ENCODE data around the gene C1QTNF12. TPM values are rescaled to one million over a fixed set of nuclear protein-coding genes. Genes with fewer than 3 reads are reported as not detected.

The C1QTNF12 gene
- polyA plus RNA-seq, 3 donors: 1.1 TPM; not detected in 2

- H3K4me2 ChIP-seq (replicated peaks; ENCODE audit: extremely low read depth, low read length, poor library complexity, severe bottlenecking): peak within 1 kb of the TSS; percentile 90
- H3K27ac ChIP-seq (ENCODE audit: low read depth in 1 of 2, low read length in 2 of 2): peak within 1 kb of the TSS; percentile 52 to 90
- H2AFZ ChIP-seq (ENCODE audit: insufficient read depth, low read depth, low read length, poor library complexity, severe bottlenecking): peak within 1 kb of the TSS; percentile 83
- peaks cover 64% of the 10 kb centered on the region for H3K79me2 ChIP-seq (ENCODE audit: insufficient read depth, low read length)
- Mint-ChIP-seq H3K9me3 (peaks cover 0 to 3% (median 0%) of the 10 kb centered on the region in 7 donors), H3K36me3 (peaks cover 22 to 40% of the 10 kb centered on the region in 2 donors), H3K27ac (peak within 1 kb of the TSS; percentile 81 to 96 (median 86)), H3K4me1 (peaks cover 33% of the 10 kb centered on the region), H3K4me3 (peak within 1 kb of the TSS; percentile 91 to 96), H3K27me3 (ENCODE audit: low read depth in 3 of 3) (peaks cover 0 to 9% (median 0%) of the 10 kb centered on the region in 3 donors)
- peaks cover 21 to 24% of the 10 kb centered on the region in 2 donors for H3K36me3 ChIP-seq (replicated peaks in 1 of 2; ENCODE audit: control insufficient read depth in 1 of 2, insufficient read depth in 2 of 2, low read length in 2 of 2)
- peaks cover 43% of the 10 kb centered on the region for H4K20me1 ChIP-seq (ENCODE audit: insufficient read depth, low read length)
- H3K4me1 ChIP-seq (ENCODE audit: control insufficient read depth in 1 of 2, insufficient read depth in 2 of 2, low read length in 2 of 2): peaks cover 19 to 31% of the 10 kb centered on the region in 2 donors
- DNase-seq: peak in 2 of 3 donors; percentile 22 to 59
- no peaks in the 10 kb centered on the region for H3K27me3 ChIP-seq (ENCODE audit: control insufficient read depth in 2 of 2, insufficient read depth in 2 of 2, low read length in 2 of 2)
- 8% methylated on average over 100 of the region's 100 CpGs for WGBS (ENCODE audit: insufficient coverage)
- TF ChIP-seq CTCF (IDR thresholded peaks at IDR 0.05): no peak
- H3K4me3 ChIP-seq (replicated peaks in 1 of 3; ENCODE audit: low read depth in 2 of 3, low read length in 3 of 3): peak within 1 kb of the TSS; percentile 86 to 88 (median 87)
- intact Hi-C loops (cut with micrococcal nuclease): loop anchor here in 1 of 2 donors (5.0 to 10.0 kb wide), 2 partner anchors 115 to 198 kb away; partner anchors contain the start of gene C1orf159
- H3K9me3 ChIP-seq (replicated peaks in 1 of 2; ENCODE audit: control insufficient read depth in 1 of 2, insufficient read depth in 1 of 2, low read length in 2 of 2): no peaks in the 10 kb centered on the region
- H3K9ac ChIP-seq (ENCODE audit: insufficient read depth, low read length, poor library complexity, severe bottlenecking): peak within 1 kb of the TSS; percentile 97
These were observed 14.2 kb downstream of the C1QTNF12 start, which contains the start of gene B3GALT6 for GRCh38 chr1:1232208-1232795. TSS of gene B3GALT6 (plus strand) at chr1:1232237. CDS start at chr1:1232279, 42 bp downstream.

DNA sequence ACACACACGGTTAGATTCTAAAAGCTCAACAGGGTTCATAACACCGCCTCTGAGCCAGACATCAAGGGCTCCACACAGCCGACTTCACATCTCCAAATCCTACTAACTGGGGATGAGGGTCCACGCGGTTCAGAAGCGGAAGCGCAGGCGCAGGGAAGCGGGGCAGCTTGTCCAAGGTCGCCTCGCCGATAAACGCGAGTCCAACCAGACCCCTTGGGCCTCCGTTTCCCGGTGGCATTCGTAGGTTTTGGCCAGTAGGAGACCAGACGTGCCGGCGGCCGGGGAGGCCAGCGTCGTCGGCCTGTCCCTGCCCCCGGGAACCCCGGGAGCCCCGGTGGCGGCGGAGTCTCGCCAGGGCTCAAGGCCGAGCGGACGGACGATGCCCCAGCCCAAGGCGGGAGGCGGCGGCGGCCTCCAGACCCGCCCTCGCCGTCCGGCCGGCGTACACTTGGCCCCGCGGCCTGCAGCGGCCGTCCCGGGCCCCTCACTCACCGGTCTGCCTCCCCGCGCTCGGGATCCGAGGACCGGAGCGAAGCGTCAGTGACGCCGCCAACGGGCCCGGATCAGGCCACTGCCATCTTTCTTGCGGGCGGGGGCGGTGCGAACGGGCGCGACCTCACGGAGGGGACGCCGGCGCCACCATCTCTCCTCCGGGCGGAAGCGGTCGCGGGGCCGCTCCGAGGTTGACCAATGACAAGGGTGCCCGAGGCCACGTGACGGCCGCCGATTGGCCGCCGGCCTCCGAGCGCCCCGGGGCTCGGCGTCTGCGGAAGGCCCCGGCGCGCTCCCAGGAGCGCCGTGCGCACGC lies 14.9 kb downstream of the C1QTNF12 start, which contains the start of gene SDF4:
Gene SDF4, minus strand, starts transcription at position 602 of the 808 bp plus-strand sequence. CDS start 3,229 bp downstream, outside the sequence.
- Histone ChIP-seq H3K4me3 (replicated peaks in 1 of 3; ENCODE audit: low read depth in 2 of 3, low read length in 3 of 3) (peak within 1 kb of the TSS; percentile 86 to 88 (median 87)), H2AFZ (ENCODE audit: insufficient read depth, low read depth, low read length, poor library complexity, severe bottlenecking) (peak within 1 kb of the TSS; percentile 83), H4K20me1 (ENCODE audit: insufficient read depth, low read length) (peaks cover 48% of the 10 kb centered on the region), H3K79me2 (ENCODE audit: insufficient read depth, low read length) (peaks cover 69% of the 10 kb centered on the region), H3K27me3 (ENCODE audit: control insufficient read depth in 2 of 2, insufficient read depth in 2 of 2, low read length in 2 of 2) (no peaks in the 10 kb centered on the region), H3K4me1 (ENCODE audit: control insufficient read depth in 1 of 2, insufficient read depth in 2 of 2, low read length in 2 of 2) (peaks cover 19 to 31% of the 10 kb centered on the region in 2 donors), H3K36me3 (replicated peaks in 1 of 2; ENCODE audit: control insufficient read depth in 1 of 2, insufficient read depth in 2 of 2, low read length in 2 of 2) (peaks cover 26 to 31% of the 10 kb centered on the region in 2 donors), H3K4me2 (replicated peaks; ENCODE audit: extremely low read depth, low read length, poor library complexity, severe bottlenecking) (peak within 1 kb of the TSS; percentile 90), H3K9me3 (replicated peaks in 1 of 2; ENCODE audit: control insufficient read depth in 1 of 2, insufficient read depth in 1 of 2, low read length in 2 of 2) (no peaks in the 10 kb centered on the region), H3K27ac (ENCODE audit: low read depth in 1 of 2, low read length in 2 of 2) (peak within 1 kb of the TSS; percentile 52 to 90), H3K9ac (ENCODE audit: insufficient read depth, low read length, poor library complexity, severe bottlenecking) (peak within 1 kb of the TSS; percentile 97)
- Mint-ChIP-seq H3K4me1 (peaks cover 33% of the 10 kb centered on the region), H3K4me3 (peak within 1 kb of the TSS; percentile 91 to 96), H3K9me3 (peaks cover 0 to 3% (median 0%) of the 10 kb centered on the region in 7 donors), H3K27me3 (ENCODE audit: low read depth in 3 of 3) (peaks cover 0 to 3% (median 0%) of the 10 kb centered on the region in 3 donors), H3K27ac (peak within 1 kb of the TSS; percentile 81 to 96 (median 86)), H3K36me3 (peaks cover 25 to 44% of the 10 kb centered on the region in 2 donors)
- no peak for TF ChIP-seq CTCF (IDR thresholded peaks at IDR 0.05)
- peak; percentile 94 to 98 (median 96) for DNase-seq
- WGBS (ENCODE audit: insufficient coverage): under 1% methylated on average over 99 of the region's 99 CpGs
- intact Hi-C loops (cut with micrococcal nuclease): loop anchor here (2.0 to 10.0 kb wide), 3 partner anchors 114 to 197 kb away; partner anchors contain the start of gene C1orf159 (in 2 of the 2)
